Left renal pelvis (tissue), 4 donors: ENCODE results near the gene KIAA1671. TPM values are rescaled to one million over a fixed set of nuclear protein-coding genes. Genes with fewer than 3 reads are reported as not detected.

ENCODE experiments used
- DNase-seq, 4 donors: peaks; one replicate each; pipeline ENCODE4 v3.0.0-alpha.2; 2013; ENCODE audit warnings: low read depth in 4 of 4, low spot score in 3 of 4
- polyA plus RNA-seq, 4 donors: library from polyadenylated mRNA; unstranded; fragments of 120-200 nt; gene quantifications; one replicate each; pipeline ENCODE4 v1.2.1, GENCODE V29; 2013; ENCODE audit not compliant: insufficient read length in 4 of 4

KIAA1671 gene
- polyA plus RNA-seq, 4 donors = 21.0 to 28.4 (median 24.1) TPM

DNA sequence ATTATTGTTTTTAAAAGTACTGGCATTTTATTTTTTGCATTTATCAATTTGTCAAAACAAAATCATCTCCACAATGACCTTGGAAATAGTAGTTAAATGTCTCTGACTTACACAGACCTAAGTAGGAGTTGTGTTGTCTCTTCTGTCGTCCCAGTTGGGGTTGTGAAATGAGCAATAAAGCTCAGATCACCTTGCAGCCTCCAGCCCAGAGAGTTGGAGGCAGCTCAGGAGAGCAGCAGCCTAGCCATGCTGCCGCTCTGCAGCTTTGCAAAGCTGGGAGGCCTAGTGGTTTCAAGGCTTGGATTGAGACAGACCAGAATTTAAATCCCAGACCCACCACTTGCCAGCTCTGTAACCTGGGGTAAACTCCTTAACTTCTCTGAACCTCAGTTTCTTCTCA, 181.9 kb downstream of the KIAA1671 start:
- DNase-seq = no peak

DNA sequence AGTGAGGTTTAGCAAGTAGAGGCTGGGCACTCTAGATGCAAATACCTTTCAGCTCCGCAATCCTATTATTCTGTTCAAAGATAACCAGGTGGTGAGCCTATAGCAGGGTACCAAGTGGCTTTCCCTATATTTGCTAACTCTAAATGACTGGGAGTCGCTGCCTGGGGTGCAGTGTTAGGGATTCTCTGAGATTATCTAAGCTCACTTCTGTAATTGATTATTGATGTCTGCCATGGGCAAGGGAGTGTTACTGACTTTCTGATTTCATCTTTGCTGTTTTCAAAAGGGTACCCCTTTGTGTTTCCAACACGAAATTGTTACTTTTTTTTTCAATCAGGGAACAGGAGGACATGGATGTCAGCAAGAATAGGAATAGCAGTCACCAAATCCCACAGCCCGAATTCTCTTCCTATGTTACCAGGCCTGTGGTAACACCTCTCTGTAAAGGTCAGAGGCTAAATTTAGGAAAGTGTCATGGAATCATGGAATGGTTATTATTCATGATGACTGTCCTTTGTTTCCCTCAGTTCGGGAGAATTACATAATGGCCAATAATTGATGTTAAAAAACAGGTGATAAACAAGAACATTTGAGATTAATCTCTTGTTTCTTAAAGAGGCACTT, 184.5 kb downstream of the KIAA1671 start:
- DNase-seq = no peak

DNA sequence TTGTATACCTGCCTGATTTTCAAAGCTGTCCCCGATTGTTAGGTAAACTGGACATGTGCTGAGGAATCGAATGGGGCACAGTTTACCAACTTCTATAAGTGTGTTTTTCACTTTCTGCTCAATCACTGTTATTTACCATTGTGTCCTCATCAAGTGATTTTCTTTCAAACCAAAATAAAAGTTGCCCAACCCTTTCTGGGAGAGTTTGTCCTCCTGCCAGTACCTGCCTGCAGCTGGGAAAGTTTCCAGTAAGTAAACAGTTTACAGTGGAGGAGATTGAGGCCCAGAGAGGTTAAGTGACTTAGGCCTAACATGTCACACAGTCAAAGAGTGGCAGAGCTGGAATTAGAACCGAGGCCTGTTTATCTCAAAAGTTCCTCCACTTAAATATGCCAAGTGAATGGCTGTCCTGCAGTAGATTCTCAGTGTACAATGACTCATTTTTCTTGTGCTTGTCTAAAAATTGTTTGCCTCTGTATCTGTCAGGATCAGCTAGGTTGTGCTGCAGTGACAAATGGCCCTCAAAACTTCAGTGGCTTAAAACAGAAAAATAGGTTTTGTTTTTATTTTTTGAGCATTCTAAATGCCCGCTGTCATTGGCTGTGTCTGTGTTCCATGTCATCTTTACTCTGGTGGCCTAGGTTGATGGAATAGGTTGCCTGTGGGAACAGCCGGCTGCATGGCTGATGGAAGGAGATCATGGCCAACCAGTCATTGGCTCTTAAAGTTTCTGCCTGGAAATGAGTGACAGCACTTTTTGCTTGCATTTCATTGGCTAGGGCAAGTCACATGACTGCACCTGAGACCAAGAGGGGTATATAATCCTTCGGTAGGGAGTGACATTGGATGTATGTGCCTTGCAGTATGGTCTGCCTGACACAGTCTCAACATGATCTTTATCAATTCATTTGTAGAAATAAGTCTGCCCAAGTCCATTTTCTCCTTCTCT, 185.3 kb downstream of the KIAA1671 start:
- DNase-seq = no peak

DNA sequence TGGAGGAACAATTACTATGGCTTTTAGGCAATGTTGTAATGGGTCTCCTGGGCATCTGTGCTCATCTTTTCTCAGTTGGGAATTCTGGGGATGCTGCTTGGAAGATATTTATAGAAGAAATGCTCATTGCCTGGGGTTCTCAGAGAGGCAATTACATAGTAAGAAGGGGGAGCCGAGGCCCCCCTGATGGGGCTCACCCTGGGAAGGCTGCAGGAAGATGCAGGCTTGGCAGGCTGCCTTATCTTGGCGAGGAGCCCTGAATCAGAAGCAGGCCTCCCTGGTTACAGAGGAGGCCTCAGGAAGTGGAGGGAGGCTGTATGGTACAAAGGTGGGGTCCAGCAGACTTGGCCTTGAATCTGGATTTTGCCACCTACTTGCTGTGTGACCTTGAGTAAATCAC, 186.5 kb downstream of the KIAA1671 start:
- DNase-seq = no peak

DNA sequence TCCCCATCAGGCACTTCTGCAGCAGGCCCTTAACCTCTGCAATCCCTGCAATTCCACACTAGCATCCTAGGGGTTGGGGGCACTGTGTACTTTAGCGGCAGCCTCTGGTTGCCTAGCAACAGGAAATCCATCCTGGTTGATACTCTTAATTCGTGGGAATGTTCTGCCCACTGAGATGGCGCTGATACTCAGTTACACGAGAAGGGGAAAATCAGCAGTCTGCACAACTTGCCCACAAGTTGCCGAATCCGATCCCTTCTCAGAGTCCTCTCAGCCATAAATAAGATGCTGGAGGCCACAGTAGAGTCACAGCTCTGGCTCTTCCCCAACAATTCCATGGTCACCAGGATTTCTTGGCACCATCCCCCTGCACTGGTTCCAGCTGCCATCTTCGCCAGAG, 189.6 kb downstream of the KIAA1671 start:
- no peak for DNase-seq

DNA sequence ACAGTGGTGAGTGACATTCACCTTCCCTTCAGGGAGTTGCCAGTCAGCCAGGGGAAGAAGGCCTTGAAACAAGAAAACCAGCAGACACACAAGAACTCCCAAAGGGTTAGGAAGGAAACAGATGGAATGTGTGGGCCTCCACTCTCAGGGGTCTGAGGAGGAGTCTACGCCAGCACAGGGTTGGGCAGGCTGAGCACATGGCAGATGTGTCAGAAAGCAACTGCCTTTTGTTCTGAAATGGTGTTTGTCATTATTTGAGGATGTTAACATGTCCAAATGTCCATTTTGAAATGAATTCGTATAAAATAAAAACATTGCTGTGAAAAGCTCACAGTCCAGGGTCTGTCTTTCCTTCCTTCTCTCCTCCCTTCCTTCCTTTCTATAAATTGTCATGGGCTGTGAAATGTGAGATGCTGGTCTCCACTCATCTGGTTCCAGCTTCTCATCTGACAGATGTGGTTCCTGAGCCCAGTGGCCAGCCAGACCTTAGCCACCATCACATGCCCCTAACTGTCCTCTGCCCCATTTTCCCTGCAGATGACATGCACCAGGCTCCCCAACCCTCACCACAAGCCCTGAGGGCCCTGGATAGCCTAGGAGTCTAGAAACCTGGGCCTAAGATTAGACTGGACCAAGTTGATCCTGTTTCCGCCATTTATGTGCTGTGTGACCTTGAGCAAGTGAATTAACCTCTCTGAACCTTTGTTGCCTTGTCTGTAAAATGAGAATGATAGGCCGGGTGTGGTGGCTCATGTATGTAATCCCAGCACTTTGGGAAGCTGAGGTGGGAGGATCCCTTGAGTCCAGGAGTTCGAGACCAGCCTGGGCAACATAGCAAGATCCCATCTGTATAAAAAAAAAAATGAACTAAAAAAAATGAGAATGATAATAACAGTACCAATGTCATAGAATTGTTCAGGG, 190.9 kb downstream of the KIAA1671 start:
- no peak for DNase-seq

DNA sequence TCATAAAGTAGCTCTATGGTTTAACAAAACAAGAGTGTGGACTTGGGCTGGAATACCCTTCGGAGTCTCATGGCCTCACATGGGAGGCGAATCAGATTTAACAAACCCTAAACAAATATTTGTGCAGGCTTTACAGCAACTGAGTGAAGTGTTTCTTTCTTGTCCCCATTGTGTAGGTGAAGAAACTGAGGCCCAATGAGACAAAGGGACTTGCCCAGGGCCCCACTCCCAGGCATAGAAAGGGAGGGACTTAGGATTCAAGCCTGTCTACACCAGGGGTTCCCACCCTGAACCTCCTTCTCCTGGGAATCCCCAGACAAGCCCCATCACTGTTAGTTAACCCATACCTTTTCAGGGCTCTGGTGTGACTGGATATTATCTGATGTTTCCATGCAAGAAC, 192.0 kb downstream of the KIAA1671 start:
- no peak for DNase-seq

DNA sequence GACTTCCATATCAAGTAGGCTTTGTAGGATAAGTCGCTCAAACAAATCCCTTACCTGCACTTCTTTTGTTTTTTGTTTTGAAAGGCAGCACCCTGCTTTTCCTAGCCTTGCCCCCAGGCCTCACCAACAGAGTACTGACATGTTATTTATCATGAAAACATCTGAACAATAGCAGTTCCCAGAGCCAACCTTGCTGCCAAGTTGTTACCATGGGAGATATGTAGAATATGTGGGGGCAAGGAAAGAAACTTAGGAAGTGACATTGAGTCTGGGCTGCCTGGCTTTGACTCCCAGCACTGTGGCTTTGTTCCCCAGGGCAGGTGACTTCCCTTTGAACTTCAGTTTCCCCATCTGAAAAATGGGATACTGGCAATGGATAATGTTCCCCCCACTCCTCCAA, 193.8 kb downstream of the KIAA1671 start:
- DNase-seq = no peak

DNA sequence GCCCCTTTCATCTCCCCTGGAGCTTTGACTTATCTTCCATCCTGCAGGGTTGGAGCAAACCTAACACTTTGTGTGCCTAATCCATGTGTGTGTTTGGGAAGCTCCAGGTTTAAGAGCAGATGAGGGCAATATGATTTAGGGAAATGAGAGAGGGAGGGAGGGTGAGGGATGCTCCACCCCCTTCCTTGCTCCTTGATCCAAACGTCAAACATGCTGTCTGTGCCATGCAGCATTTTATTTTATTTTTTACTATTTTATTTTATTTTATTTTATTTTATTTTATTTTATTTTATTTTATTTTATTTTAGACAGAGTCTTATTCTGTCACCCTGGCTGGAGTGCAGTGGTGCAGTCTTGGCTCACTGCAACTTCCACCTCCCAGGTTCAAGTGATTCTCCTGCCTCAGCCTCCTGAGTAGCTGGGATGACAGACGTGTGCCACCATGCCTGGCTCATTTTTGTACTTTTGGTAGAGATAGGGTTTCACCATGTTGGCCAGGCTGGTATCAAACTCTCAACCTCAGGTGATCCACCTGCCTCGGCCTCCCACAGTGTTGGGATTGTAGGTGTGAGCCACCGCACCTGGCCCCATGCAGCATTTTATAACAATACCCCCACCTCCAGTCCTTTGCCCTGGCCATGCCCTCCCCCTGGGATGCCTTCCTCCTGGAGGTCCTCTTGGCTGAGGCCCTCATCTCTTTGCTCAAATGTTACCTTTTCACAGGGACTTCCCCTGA, 194.6 kb downstream of the KIAA1671 start:
- DNase-seq = no peak

DNA sequence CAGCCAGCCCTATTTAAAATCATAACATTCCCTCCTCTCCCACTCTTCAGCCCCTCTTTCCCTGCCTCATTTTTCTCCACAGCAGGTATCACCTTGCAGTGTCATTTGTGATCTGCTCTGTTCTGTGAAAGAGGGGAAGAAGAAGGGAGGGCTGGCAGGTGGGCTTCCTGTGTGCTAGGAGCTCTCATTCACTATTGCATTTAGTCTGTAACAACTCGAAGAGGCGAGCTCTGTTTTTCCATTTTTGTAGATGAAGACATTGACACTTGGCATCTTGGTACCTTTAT, 195.1 kb downstream of the KIAA1671 start:
- no peak for DNase-seq

DNA sequence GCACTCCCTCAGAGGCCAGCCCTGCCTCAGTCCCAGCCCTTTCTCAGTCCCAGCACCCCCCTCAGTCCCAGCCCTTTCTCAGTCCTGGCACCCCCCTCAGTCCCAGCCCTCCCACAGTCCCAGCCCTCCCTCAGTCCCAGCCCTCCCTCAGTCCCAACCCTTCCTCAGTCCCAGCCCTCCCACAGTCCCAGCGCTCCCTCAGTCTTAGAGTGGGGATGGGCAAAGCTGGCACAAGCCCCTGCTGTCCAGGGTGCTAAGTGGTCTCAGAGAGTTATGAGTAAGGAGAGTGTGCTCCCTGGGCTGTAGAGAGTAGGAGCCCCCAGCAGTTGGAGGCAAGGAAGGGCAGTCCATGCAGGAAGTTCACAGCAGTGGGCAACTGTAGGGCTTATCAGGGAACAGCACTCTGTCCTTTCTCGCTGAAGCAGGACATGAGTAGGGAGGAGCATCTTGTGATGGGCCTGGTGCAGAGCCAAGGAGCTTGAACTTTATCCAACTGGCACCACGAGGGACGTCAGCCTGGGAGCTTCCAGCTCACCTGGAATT, 195.7 kb downstream of the KIAA1671 start:
- peak in 1 of 4 donors; percentile 29 for DNase-seq

DNA sequence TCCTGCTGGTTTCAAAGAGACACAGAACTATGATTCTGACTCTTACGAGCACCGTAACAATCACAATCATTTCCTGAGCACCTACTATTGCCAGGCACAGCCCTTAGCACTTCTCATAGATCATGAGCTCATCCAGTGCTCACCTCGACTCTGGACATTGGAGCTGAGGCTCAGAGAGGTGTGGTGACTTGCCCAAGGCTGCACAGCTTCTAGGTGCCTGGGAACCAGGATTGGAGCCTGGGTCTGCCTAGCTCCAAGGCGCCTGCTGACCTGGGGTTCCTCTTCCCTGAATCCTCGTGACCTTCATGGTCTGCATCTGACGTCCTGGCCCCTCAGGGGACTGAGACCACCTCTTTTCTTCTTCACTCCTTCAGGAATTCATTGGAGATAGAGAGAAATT, 196.5 kb downstream of the KIAA1671 start:
- DNase-seq = no peak

DNA sequence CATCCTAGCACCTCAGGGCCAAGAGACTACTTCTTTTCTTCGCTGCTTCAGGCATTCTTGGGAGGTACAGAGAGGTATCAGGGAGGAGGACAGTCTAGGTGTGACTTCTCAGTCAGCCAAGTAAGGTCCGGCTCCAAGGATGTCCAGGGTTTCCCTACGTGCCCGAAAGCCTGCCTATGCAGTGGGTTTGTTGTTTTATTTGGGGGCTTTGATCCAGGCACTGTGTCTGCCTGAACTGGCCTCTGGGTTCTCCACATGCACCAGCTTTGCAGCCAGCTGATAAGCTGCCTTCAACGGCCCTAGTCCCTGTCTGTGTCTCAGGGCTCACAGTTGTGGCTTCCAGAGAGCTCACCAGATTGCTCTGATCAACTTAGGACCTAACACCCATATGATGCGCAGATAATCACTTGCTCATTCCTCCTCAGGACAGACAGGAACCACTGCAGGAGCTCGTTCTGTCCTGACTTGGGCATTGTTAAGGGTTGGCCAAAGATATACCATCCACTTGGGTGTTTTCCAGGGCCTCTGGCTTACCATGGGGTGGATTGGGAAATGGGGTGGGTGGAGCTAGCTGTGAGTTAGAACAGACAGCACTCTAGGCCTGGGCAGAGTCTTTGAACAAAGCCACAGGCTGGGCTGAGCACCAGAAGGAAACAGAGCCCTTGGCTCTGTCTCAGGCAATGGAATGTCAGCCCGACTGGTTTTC, 201.6 kb downstream of the KIAA1671 start:
- DNase-seq = no peak

DNA sequence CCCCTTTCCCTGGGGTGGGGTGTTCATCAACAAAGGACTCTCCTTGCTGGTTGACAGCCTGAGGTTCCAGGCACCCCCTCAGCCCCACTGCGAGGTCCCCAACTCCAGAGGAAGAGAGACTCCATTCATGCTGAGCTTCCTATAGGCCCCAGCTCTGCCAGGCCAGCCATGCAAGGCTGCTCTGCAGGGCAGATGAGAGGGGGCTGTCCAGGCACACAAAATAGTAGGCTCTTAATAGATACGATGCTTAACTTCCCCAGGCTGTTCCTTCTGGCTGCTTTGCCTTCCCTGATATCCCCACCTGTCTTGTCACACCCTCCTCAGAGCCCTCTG, 202.1 kb downstream of the KIAA1671 start:
- no peak for DNase-seq

DNA sequence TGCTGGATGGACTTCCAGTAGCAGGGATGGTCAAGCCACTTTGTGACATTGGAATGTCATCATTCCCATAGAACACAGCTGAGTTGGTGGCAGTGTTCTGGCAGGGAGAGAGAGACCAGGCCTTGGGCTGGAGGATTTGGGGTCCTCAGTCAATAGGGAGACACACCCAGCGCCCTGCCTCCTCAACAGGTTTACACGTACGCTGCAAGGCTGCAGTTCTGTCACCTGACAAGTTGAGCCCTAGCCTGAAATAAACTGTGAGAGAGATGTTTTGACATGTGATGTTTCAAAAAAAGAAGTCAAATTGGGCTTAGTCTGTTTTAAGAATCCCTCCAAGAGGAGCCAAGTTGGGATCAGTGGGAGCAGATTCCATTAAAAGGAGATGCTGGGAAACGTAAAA, 204.2 kb downstream of the KIAA1671 start:
- DNase-seq = no peak

DNA sequence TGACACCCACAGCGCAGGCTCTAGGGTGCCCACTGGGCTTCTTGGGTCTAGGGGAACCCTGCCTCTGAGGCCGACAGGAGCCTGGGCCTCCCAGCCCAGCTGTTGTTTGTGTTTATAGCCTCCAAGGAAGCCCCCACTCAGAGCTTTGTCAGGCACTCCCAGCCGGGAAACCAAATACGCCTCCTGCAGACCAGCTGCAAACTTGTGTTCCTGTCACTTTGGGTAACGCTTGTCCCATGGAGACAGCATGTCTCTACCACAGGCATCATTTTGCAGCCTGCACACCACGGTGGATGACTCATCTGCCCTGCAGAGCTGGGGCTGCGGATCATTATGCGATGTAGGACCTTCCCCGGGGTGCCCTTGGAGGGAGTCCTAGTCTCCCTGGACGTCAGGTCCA, 206.5 kb downstream of the KIAA1671 start:
- DNase-seq = no peak

DNA sequence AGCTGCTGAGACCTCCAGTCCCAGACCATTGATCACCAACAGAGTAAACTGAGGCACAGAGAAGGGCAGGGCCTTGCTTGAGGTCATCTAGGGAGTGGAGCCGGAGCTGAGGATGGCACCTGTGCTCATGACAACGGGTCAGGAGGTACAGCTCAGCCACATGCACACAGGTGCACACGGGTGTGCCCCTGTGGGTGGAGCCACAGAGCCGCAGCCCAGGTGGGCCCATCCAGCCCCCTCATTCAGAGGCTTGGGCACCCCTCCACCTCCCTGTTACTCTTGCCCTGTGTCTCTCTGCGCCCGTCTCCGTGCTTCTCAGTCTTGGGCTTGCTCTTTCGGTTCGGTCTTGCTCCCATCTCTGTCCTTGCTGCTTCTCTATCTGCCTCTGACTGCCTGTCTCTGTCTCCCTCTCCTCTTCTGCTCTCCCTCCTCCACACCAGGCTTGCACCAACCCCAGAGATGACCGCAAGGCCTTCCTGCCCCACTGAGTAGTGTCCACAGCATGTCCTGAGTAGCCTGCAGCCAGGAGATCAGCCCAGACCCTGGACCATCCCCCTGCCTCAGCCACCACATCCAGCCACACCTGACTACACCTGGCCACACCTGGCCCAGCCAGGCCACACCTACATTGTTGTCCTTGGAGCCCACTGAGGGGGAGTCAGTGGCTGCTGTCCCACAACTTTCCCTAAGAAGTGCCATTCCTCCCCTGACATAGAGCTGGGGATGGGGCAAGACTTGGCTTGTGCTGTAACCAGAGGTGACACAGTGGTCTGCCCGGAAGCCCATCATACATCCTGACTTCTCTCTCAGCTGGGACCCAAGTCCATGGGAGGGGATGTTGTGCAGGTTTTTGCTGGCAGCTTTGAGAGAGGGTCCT, 207.8 kb downstream of the KIAA1671 start:
- DNase-seq = no peak

DNA sequence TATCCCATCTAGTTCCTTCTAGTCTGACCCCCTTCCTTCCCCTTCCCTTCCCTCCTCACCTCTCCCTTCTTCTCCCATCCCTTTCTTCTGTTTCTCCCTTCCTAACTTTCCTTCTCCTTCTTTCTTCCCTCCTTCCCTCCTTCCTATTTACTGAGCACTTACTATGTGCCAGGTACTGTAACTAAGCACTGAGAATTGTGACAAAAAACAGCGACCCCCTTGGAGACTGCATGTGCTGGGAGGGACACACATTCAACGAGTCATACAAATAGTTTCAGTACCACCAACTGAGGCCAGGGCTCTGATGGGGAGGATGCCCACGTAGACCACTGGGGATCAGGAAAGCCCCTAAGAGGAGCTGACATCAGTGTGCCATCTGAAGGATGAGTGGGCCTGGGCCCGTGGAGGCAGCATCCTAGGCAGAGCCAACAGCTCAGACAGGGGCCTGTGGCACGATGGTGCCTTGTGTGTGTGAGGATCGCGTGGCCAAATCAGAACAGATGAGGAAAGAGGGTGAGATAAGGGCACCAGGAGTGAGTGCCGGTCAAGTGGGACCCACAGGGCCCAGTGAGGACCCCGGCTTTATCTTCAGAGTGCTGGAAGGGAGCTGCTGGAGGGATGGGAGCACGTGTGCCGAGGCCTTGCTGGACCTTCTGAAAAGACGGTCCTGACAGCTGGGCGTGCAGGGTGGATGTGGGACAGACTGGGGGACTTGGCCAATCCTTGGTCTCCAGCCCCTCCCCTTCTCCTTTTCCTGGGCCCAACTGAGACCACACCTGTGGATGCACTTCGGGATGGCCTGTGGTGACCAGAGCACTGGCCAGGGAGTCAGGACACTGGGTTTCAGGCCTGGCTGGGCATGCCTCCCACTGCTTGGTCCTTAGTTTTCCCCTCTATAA, 208.8 kb downstream of the KIAA1671 start:
- DNase-seq = no peak
